Measurements from ENCODE around the gene GIN1.

Gene GIN1

DNA sequence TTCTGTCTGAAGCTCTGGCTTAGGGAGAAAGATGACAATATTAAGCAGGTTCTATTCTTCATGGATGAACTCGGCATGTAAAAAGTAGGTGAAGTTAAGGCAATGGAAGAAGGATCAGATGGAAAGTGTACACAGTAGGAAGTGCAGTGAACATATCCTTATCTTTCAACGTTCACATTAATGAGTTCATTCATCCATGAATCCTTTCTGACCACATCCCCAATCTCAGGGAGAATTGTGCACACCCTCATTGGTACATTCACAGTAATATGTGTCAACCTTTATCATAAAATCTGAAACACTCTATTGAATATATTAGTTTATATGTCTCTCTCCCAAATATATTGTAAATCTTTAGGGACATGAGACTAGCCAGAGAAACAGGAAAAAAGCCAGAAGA is 5.5 kb downstream of the GIN1 start:
- in situ Hi-C loops (cut with MboI; ENCODE audit: low sequenced_read_pairs, unreplicated experiment) = loop anchor here (25.0 kb wide), 1 partner anchor 327 kb away; no protein-coding TSS in a partner anchor
- no peak for DNase-seq (ENCODE audit: low spot score)
- TF ChIP-seq CTCF (IDR thresholded peaks at IDR 0.05; ENCODE audit: borderline replicate concordance, control extremely low read depth, extremely low read depth, insufficient read depth, missing control alignments) = no peak

GRCh38 chr5:103112910-103113309 is 7.0 kb downstream of the GIN1 start:
- no peak for TF ChIP-seq CTCF (IDR thresholded peaks at IDR 0.05; ENCODE audit: borderline replicate concordance, control extremely low read depth, extremely low read depth, insufficient read depth, missing control alignments)
- in situ Hi-C loops (cut with MboI; ENCODE audit: low sequenced_read_pairs, unreplicated experiment) = loop anchor here (25.0 kb wide), 1 partner anchor 326 kb away; no protein-coding TSS in a partner anchor
- DNase-seq (ENCODE audit: low spot score) = no peak

DNA sequence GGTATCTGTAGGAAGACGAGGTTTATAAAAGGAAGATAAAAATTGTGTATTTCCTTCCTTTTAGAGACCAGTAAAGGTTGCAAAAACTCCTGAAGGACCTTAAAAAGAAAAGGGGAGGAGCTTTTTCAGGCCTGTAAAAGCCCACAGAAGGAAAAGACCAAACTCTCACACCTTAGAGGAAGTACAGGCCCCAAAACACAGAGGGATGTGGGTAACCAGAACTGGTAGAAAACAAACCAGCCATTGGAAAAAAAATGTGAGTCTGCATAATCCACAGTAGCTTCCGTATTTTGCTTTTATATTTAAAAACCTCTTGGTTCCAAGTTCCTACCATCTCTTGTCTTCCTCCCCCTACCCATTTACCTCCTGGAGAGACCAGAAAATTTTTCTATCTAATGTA is 8.5 kb downstream of the GIN1 start:
- TF ChIP-seq CTCF (IDR thresholded peaks at IDR 0.05; ENCODE audit: borderline replicate concordance, control extremely low read depth, extremely low read depth, insufficient read depth, missing control alignments) = no peak
- no peak for DNase-seq (ENCODE audit: low spot score)
- in situ Hi-C loops (cut with MboI; ENCODE audit: low sequenced_read_pairs, unreplicated experiment) = loop anchor here (25.0 kb wide), 1 partner anchor 324 kb away; no protein-coding TSS in a partner anchor

DNA sequence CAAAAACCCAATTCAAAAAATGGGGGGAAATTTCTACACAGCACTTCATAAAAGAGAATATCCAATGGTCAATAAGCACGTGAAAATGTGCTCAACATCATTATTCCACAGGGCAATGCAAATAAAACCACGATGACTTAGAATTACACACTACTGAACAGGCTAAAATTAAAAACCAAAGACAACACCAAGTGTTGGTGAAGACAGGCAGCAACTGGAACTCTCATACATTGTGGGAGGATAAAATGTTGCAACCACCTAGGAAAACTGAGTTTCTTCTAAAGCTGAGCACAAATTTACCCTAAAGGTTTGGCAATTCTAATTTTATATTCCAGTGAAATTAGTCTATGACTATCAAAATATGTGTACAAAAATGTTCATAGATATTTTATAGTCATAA is 9.5 kb downstream of the GIN1 start:
- no peak for TF ChIP-seq CTCF (IDR thresholded peaks at IDR 0.05; ENCODE audit: borderline replicate concordance, control extremely low read depth, extremely low read depth, insufficient read depth, missing control alignments)
- in situ Hi-C loops (cut with MboI; ENCODE audit: low sequenced_read_pairs, unreplicated experiment) = loop anchor here (25.0 kb wide), 1 partner anchor 323 kb away; no protein-coding TSS in a partner anchor
- no peak for DNase-seq (ENCODE audit: low spot score)

- in situ Hi-C loops (cut with MboI; ENCODE audit: low sequenced_read_pairs, unreplicated experiment) = loop anchor here (25.0 kb wide), 1 partner anchor 322 kb away; no protein-coding TSS in a partner anchor
- no peak for DNase-seq (ENCODE audit: low spot score)
- TF ChIP-seq CTCF (IDR thresholded peaks at IDR 0.05; ENCODE audit: borderline replicate concordance, control extremely low read depth, extremely low read depth, insufficient read depth, missing control alignments) = no peak
These were observed 10.7 kb downstream of the GIN1 start for GRCh38 chr5:103109277-103109676.

DNA sequence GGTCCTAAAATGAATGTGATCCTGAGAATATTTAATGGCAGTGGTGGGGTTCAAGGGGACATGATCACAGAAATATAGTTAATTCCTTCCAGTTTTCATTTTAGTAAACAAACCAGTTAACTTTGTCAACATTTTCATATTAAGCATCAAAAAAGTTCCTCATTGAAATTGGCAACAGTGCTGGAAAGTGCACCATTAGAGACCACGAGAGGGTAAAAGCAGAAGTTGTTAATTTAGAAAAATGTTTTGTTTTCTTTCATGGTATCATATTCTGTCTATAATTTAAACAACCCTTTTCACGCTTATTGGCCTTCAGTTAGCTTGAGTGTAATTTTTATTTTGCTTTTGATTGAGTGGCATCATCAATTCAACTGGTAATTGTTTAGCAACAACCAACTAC is 11.9 kb downstream of the GIN1 start:
- in situ Hi-C loops (cut with MboI; ENCODE audit: low sequenced_read_pairs, unreplicated experiment) = loop anchor here (25.0 kb wide), 1 partner anchor 321 kb away; no protein-coding TSS in a partner anchor
- TF ChIP-seq CTCF (IDR thresholded peaks at IDR 0.05; ENCODE audit: borderline replicate concordance, control extremely low read depth, extremely low read depth, insufficient read depth, missing control alignments) = no peak
- DNase-seq (ENCODE audit: low spot score) = no peak
